ENCODE measurements around the gene SERPINA4.

The SERPINA4 gene

DNA sequence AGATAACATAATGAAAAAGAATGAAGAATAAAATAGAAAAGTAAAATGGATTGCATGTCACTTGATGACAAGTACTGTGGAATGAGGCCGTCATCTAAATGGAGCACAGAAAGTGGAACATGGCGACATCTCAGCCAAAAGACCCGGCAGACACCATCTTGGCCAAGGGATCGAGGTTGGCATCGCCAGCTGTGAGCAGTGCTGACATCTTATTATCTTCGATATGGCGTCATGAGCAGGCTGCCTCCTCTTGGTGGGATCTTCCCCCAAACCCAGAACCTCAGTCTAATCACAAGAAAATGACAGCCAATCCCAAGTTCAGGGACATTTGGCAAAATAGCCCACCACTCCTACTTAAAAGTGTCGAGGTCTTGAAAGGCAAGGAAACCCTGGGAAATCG is 35.1 kb downstream of the SERPINA4 start:
- Histone ChIP-seq H3K4me1 (ENCODE audit: control insufficient read depth, low read length) (no peaks in the 10 kb centered on the region), H3K4me2 (ENCODE audit: low read length) (no peak overlapping the region)
- TF ChIP-seq, protein P1, sequence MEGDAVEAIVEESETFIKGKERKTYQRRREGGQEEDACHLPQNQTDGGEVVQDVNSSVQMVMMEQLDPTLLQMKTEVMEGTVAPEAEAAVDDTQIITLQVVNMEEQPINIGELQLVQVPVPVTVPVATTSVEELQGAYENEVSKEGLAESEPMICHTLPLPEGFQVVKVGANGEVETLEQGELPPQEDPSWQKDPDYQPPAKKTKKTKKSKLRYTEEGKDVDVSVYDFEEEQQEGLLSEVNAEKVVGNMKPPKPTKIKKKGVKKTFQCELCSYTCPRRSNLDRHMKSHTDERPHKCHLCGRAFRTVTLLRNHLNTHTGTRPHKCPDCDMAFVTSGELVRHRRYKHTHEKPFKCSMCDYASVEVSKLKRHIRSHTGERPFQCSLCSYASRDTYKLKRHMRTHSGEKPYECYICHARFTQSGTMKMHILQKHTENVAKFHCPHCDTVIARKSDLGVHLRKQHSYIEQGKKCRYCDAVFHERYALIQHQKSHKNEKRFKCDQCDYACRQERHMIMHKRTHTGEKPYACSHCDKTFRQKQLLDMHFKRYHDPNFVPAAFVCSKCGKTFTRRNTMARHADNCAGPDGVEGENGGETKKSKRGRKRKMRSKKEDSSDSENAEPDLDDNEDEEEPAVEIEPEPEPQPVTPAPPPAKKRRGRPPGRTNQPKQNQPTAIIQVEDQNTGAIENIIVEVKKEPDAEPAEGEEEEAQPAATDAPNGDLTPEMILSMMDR (IDR thresholded peaks at IDR 0.05; ENCODE audit: low read depth, low read length, poor library complexity, severe bottlenecking): no peak
- no peak for TF ChIP-seq EZH2phosphoT487 (IDR thresholded peaks at IDR 0.05; ENCODE audit: borderline replicate concordance, low read length)

GRCh38 chr14:94597788-94598187 is 36.5 kb downstream of the SERPINA4 start:
- Histone ChIP-seq H3K4me1 (ENCODE audit: control insufficient read depth, low read length) (no peaks in the 10 kb centered on the region), H3K36me3 (ENCODE audit: control insufficient read depth, low read length) (no peaks in the 10 kb centered on the region)

More for the DNA sequence above, 35.1 kb downstream of the SERPINA4 start:
- Histone ChIP-seq H4K20me1 (ENCODE audit: control insufficient read depth, insufficient read depth, low read depth, low read length) (no peaks in the 10 kb centered on the region), H3K27ac (ENCODE audit: low read depth, low read length) (no peak overlapping the region), H3K36me3 (ENCODE audit: control insufficient read depth, low read length) (no peaks in the 10 kb centered on the region), H3K79me2 (ENCODE audit: control insufficient read depth, low read length) (no peaks in the 10 kb centered on the region), H3K27me3 (ENCODE audit: control insufficient read depth, low read length) (no peaks in the 10 kb centered on the region), H3K9me3 (ENCODE audit: control insufficient read depth, insufficient read depth, low read length) (no peaks in the 10 kb centered on the region), H3F3A (ENCODE audit: control insufficient read depth, insufficient read depth) (no peaks in the 10 kb centered on the region), H3K9me2 (replicated peaks; ENCODE audit: control insufficient read depth, low read length) (no peaks in the 10 kb centered on the region), H3K4me3 (ENCODE audit: low read length) (no peak overlapping the region)

GRCh38 chr14:94598506-94598815 is 37.2 kb downstream of the SERPINA4 start:
- Histone ChIP-seq H3K4me3 (ENCODE audit: low read length) (no peak overlapping the region), H3K4me2 (ENCODE audit: low read length) (no peak overlapping the region), H4K20me1 (ENCODE audit: control insufficient read depth, insufficient read depth, low read depth, low read length) (no peaks in the 10 kb centered on the region), H3K9me2 (replicated peaks; ENCODE audit: control insufficient read depth, low read length) (no peaks in the 10 kb centered on the region), H3K27ac (ENCODE audit: low read depth, low read length) (no peak overlapping the region), H3K9me3 (ENCODE audit: control insufficient read depth, insufficient read depth, low read length) (no peaks in the 10 kb centered on the region), H3K4me1 (ENCODE audit: control insufficient read depth, low read length) (no peaks in the 10 kb centered on the region), H3K36me3 (ENCODE audit: control insufficient read depth, low read length) (no peaks in the 10 kb centered on the region), H3K27me3 (ENCODE audit: control insufficient read depth, low read length) (no peaks in the 10 kb centered on the region), H3K79me2 (ENCODE audit: control insufficient read depth, low read length) (no peaks in the 10 kb centered on the region), H3F3A (ENCODE audit: control insufficient read depth, insufficient read depth) (no peaks in the 10 kb centered on the region)
- no peak for TF ChIP-seq EZH2phosphoT487 (IDR thresholded peaks at IDR 0.05; ENCODE audit: borderline replicate concordance, low read length)
- TF ChIP-seq, protein P1 (IDR thresholded peaks at IDR 0.05; ENCODE audit: low read depth, low read length, poor library complexity, severe bottlenecking): no peak

More at GRCh38 chr14:94597788-94598187, 36.5 kb downstream of the SERPINA4 start:
- no peaks in the 10 kb centered on the region for H4K20me1 ChIP-seq (ENCODE audit: control insufficient read depth, insufficient read depth, low read depth, low read length)
- no peaks in the 10 kb centered on the region for H3F3A ChIP-seq (ENCODE audit: control insufficient read depth, insufficient read depth)
- H3K4me3 ChIP-seq (ENCODE audit: low read length): no peak overlapping the region
- no peaks in the 10 kb centered on the region for H3K9me3 ChIP-seq (ENCODE audit: control insufficient read depth, insufficient read depth, low read length)
- H3K9me2 ChIP-seq (replicated peaks; ENCODE audit: control insufficient read depth, low read length): no peaks in the 10 kb centered on the region
- no peak overlapping the region for H3K27ac ChIP-seq (ENCODE audit: low read depth, low read length)
- TF ChIP-seq EZH2phosphoT487 (IDR thresholded peaks at IDR 0.05; ENCODE audit: borderline replicate concordance, low read length): no peak
- TF ChIP-seq, protein P1 (IDR thresholded peaks at IDR 0.05; ENCODE audit: low read depth, low read length, poor library complexity, severe bottlenecking): no peak
- H3K4me2 ChIP-seq (ENCODE audit: low read length): no peak overlapping the region
- H3K79me2 ChIP-seq (ENCODE audit: control insufficient read depth, low read length): no peaks in the 10 kb centered on the region
- H3K27me3 ChIP-seq (ENCODE audit: control insufficient read depth, low read length): no peaks in the 10 kb centered on the region
